Pulmonary artery endothelial cell (primary cell): ENCODE data around the gene IFITM10. TPM values are rescaled to one million over a fixed set of nuclear protein-coding genes. Genes with fewer than 3 reads are reported as not detected.

Experiments
- DNase-seq: peaks from one replicate; pipeline ENCODE4 v3.0.0-alpha.2; 2011; ENCODE audit warnings: low read depth, low spot score
- total RNA-seq: library from RNA; depleted of rRNA; stranded (reverse); fragments of >200 nt; gene quantifications from 2 replicates; pipeline ENCODE4 v1.2.3, GENCODE V29; 2014

Gene IFITM10
- total RNA-seq, 1 donor from 2014 or later = 0.13 TPM

GRCh38 chr11:1753229-1753928 lies 3.0 kb upstream of the IFITM10 start:
- no peak for DNase-seq

GRCh38 chr11:1752907-1753228 lies 2.5 kb upstream of the IFITM10 start:
- DNase-seq = no peak

GRCh38 chr11:1751999-1752906 lies 1.9 kb upstream of the IFITM10 start:
- DNase-seq = no peak

- no peak for DNase-seq
These were observed 1.1 kb upstream of the IFITM10 start for GRCh38 chr11:1751531-1751921.

GRCh38 chr11:1750840-1751530 lies 590 bp upstream of the IFITM10 start:
- no peak for DNase-seq

- DNase-seq = no peak
These were observed 722 bp downstream of the IFITM10 start for GRCh38 chr11:1749395-1750351.

- DNase-seq = no peak
These were observed 1.6 kb downstream of the IFITM10 start for GRCh38 chr11:1748636-1749394.

- no peak for DNase-seq
These were observed 2.4 kb downstream of the IFITM10 start for GRCh38 chr11:1747753-1748635.

GRCh38 chr11:1746956-1747752 lies 3.2 kb downstream of the IFITM10 start:
- no peak for DNase-seq

- no peak for DNase-seq
These were observed 3.9 kb downstream of the IFITM10 start for GRCh38 chr11:1746511-1746931.

GRCh38 chr11:1745701-1746320 lies 4.6 kb downstream of the IFITM10 start:
- DNase-seq = no peak

GRCh38 chr11:1744891-1745700 lies 5.3 kb downstream of the IFITM10 start:
- no peak for DNase-seq

- no peak for DNase-seq
These were observed 6.1 kb downstream of the IFITM10 start for GRCh38 chr11:1744137-1744886.

- DNase-seq = no peak
These were observed 6.7 kb downstream of the IFITM10 start for GRCh38 chr11:1743585-1744136.

- DNase-seq = no peak
These were observed 7.4 kb downstream of the IFITM10 start for GRCh38 chr11:1742869-1743584.
